HS-27A (cell line): ENCODE data around the gene RPS19BP1.

ENCODE experiments used
- DNase-seq: peaks from one replicate; pipeline ENCODE4 v3.0.0-alpha.2; 2012; ENCODE audit warnings: low read depth, missing footprints

Gene RPS19BP1

GRCh38 chr22:39559456-39560105 is 27.0 kb upstream of the RPS19BP1 start:
- DNase-seq, result no peak

GRCh38 chr22:39558950-39559349 is 26.4 kb upstream of the RPS19BP1 start:
- DNase-seq, result no peak

- DNase-seq, result no peak
These were observed 25.7 kb upstream of the RPS19BP1 start for GRCh38 chr22:39558254-39558727.

- DNase-seq, result no peak
These were observed 24.7 kb upstream of the RPS19BP1 start for GRCh38 chr22:39556970-39557841.

- no peak for DNase-seq
These were observed 21.6 kb upstream of the RPS19BP1 start for GRCh38 chr22:39554151-39554550.

- DNase-seq, result no peak
These were observed 20.9 kb upstream of the RPS19BP1 start for GRCh38 chr22:39553429-39553828.

GRCh38 chr22:39547587-39547947 is 15.0 kb upstream of the RPS19BP1 start:
- DNase-seq, result no peak

GRCh38 chr22:39546889-39547586 is 14.5 kb upstream of the RPS19BP1 start:
- no peak for DNase-seq

GRCh38 chr22:39545386-39546365 is 13.1 kb upstream of the RPS19BP1 start:
- DNase-seq, result no peak

- no peak for DNase-seq
These were observed 10.5 kb upstream of the RPS19BP1 start for GRCh38 chr22:39543095-39543494.

GRCh38 chr22:39537975-39538374 is 5.4 kb upstream of the RPS19BP1 start:
- DNase-seq, result no peak

- DNase-seq, result no peak
These were observed 4.2 kb upstream of the RPS19BP1 start for GRCh38 chr22:39536711-39537110.

- DNase-seq, result no peak
These were observed 3.4 kb upstream of the RPS19BP1 start for GRCh38 chr22:39535831-39536449.

GRCh38 chr22:39535357-39535725 is 2.8 kb upstream of the RPS19BP1 start:
- no peak for DNase-seq

- no peak for DNase-seq
These were observed 2.2 kb upstream of the RPS19BP1 start for GRCh38 chr22:39534591-39535356.

- DNase-seq, result no peak
These were observed 1.6 kb upstream of the RPS19BP1 start for GRCh38 chr22:39534092-39534506.

GRCh38 chr22:39530692-39531331 is 1.7 kb downstream of the RPS19BP1 start:
- no peak for DNase-seq

GRCh38 chr22:39530116-39530515 is 2.4 kb downstream of the RPS19BP1 start:
- no peak for DNase-seq

- no peak for DNase-seq
These were observed 3.1 kb downstream of the RPS19BP1 start for GRCh38 chr22:39529487-39529851.
